H9 (cell line): ENCODE measurements around the gene YTHDC1. TPM values are rescaled to one million over a fixed set of nuclear protein-coding genes. Genes with fewer than 3 reads are reported as not detected.

Experiments used
- DNase-seq: peaks from one replicate; pipeline ENCODE4 v3.0.0-alpha.2; 2017
- H2AFZ ChIP-seq: one replicate; pipeline ENCODE4 v1.6.1; 2013; ENCODE audit warnings: mild to moderate bottlenecking, low read length, control low read depth, moderate library complexity
- H2AK5ac ChIP-seq: 2 replicates; pipeline ENCODE4 v1.6.1; 2013; ENCODE audit warnings: low read length, control low read depth, mixed read lengths; ENCODE audit not compliant: insufficient read length
- H2BK120ac ChIP-seq: one replicate; pipeline ENCODE4 v1.6.1; 2013; ENCODE audit warnings: low read depth, mild to moderate bottlenecking, low read length, control low read depth, inconsistent platforms; ENCODE audit not compliant: poor library complexity, severe bottlenecking
- H2BK12ac ChIP-seq: 2 replicates; pipeline ENCODE4 v1.6.1; 2013; ENCODE audit warnings: low read length, control low read depth, mixed read lengths, low read depth; ENCODE audit not compliant: insufficient read length
- H2BK15ac ChIP-seq: 2 replicates; pipeline ENCODE4 v1.6.1; 2013; ENCODE audit warnings: low read depth, low read length, control low read depth
- H2BK20ac ChIP-seq: one replicate; pipeline ENCODE4 v1.6.1; 2013; ENCODE audit warnings: low read depth, mild to moderate bottlenecking, low read length, control low read depth, inconsistent platforms; ENCODE audit not compliant: poor library complexity, severe bottlenecking
- H2BK5ac ChIP-seq: 2 replicates; pipeline ENCODE4 v1.6.1; 2013; ENCODE audit warnings: low read length, control low read depth, mixed read lengths; ENCODE audit not compliant: insufficient read length
- H3K14ac ChIP-seq: 2 replicates; pipeline ENCODE4 v1.6.1; 2013; ENCODE audit warnings: low read length, control low read depth; ENCODE audit not compliant: insufficient read depth
- H3K18ac ChIP-seq: 2 replicates; pipeline ENCODE4 v1.6.1; 2013; ENCODE audit warnings: low read depth, mild to moderate bottlenecking, mixed read lengths, low read length, control low read depth; ENCODE audit not compliant: insufficient read length
- H3K23ac ChIP-seq: 2 replicates; pipeline ENCODE4 v1.6.1; 2013; ENCODE audit warnings: low read length, control low read depth, mixed read lengths, low read depth; ENCODE audit not compliant: insufficient read length
- H3K23me2 ChIP-seq: 2 replicates; pipeline ENCODE4 v1.6.1; 2013; ENCODE audit warnings: low read depth, mild to moderate bottlenecking, mixed read lengths, low read length, control low read depth; ENCODE audit not compliant: insufficient read length, poor library complexity, severe bottlenecking
- H3K27ac ChIP-seq: 2 replicates; pipeline ENCODE4 v1.5.1; 2013; ENCODE audit warnings: low read length, control low read depth, mixed read lengths, low read depth; ENCODE audit not compliant: insufficient read length
- H3K27me3 ChIP-seq: 2 replicates; pipeline ENCODE4 v1.6.1; 2013; ENCODE audit warnings: low read length, control low read depth, inconsistent platforms; ENCODE audit not compliant: insufficient read depth
- H3K4ac ChIP-seq: 2 replicates; pipeline ENCODE4 v1.6.1; 2013; ENCODE audit warnings: low read depth, mild to moderate bottlenecking, control low read depth, inconsistent platforms, low read length, moderate library complexity
- H3K4me1 ChIP-seq: 2 replicates; pipeline ENCODE4 v1.6.1; 2013; ENCODE audit warnings: low read length, control low read depth, inconsistent platforms; ENCODE audit not compliant: insufficient read depth
- H3K4me2 ChIP-seq: 2 replicates; pipeline ENCODE4 v1.6.1; 2013; ENCODE audit warnings: low read length, control low read depth, mixed read lengths; ENCODE audit not compliant: insufficient read length, insufficient read depth
- H3K56ac ChIP-seq: 2 replicates; pipeline ENCODE4 v1.6.1; 2013; ENCODE audit warnings: low read depth, mild to moderate bottlenecking, mixed read lengths, low read length, control low read depth; ENCODE audit not compliant: insufficient read length
- H3K79me1 ChIP-seq: 2 replicates; pipeline ENCODE4 v1.6.1; 2013; ENCODE audit warnings: low read depth, mild to moderate bottlenecking, moderate library complexity, low read length, control low read depth, inconsistent platforms; ENCODE audit not compliant: insufficient read depth, poor library complexity, severe bottlenecking
- H3K79me2 ChIP-seq: 2 replicates; pipeline ENCODE4 v1.6.1; 2013; ENCODE audit warnings: low read length, control low read depth, inconsistent platforms; ENCODE audit not compliant: insufficient read depth
- H3K9ac ChIP-seq: 2 replicates; pipeline ENCODE4 v1.6.1; 2013; ENCODE audit warnings: low read length, control low read depth, mixed read lengths; ENCODE audit not compliant: insufficient read length; ENCODE audit errors: extremely low read depth
- H3K9me3 ChIP-seq: one replicate; pipeline ENCODE4 v1.6.1; 2013; ENCODE audit warnings: low read depth, low read length, inconsistent platforms; ENCODE audit not compliant: control insufficient read depth
- H3T11ph ChIP-seq: one replicate; pipeline ENCODE4 v1.6.1; 2013; ENCODE audit warnings: mild to moderate bottlenecking, low read length, control low read depth, inconsistent platforms
- H4K20me1 ChIP-seq: one replicate; pipeline ENCODE4 v1.6.1; 2013; ENCODE audit not compliant: control insufficient read depth, insufficient read length, insufficient read depth
- H4K5ac ChIP-seq: 2 replicates; pipeline ENCODE4 v1.6.1; 2013; ENCODE audit warnings: low read depth, mild to moderate bottlenecking, mixed read lengths, low read length, control low read depth; ENCODE audit not compliant: insufficient read length
- H4K8ac ChIP-seq: replicated peaks from 2 replicates; pipeline ENCODE4 v1.6.1; 2013; ENCODE audit warnings: low read length, control low read depth, mixed read lengths, low read depth; ENCODE audit not compliant: insufficient read length
- H4K91ac ChIP-seq: 2 replicates; pipeline ENCODE4 v1.6.1; 2013; ENCODE audit warnings: low read depth, mild to moderate bottlenecking, moderate library complexity, mixed read lengths, low read length, control low read depth; ENCODE audit not compliant: insufficient read length
- H3K27ac Mint-ChIP-seq, 3 experiments: 2 replicates in 2 of 3; 3 replicates in 1 of 3; pipeline ENCODE4 v1.8.0; 2020 to 2021; ENCODE audit warnings: mixed read lengths in 3 of 3, mild to moderate bottlenecking in 1 of 3, moderate library complexity in 1 of 3
- H3K27me3 Mint-ChIP-seq: 2 replicates; pipeline ENCODE4 v1.8.0; 2021; ENCODE audit warnings: low read depth, mild to moderate bottlenecking, moderate library complexity, mixed read lengths
- H3K36me3 Mint-ChIP-seq, 3 experiments: 2 replicates in 2 of 3; 3 replicates in 1 of 3; pipeline ENCODE4 v1.8.0; 2020 to 2021; ENCODE audit warnings: low read depth in 3 of 3, mixed read lengths in 3 of 3; ENCODE audit not compliant: insufficient read depth in 1 of 3
- H3K4me1 Mint-ChIP-seq, 2 experiments: 2 replicates each; pipeline ENCODE4 v1.8.0; 2020; ENCODE audit warnings: mixed read lengths in 2 of 2
- H3K4me3 Mint-ChIP-seq, 2 experiments: 2 replicates in 1 of 2; 3 replicates in 1 of 2; pipeline ENCODE4 v1.8.0; 2020 to 2021; ENCODE audit warnings: mild to moderate bottlenecking in 2 of 2, mixed read lengths in 2 of 2, moderate library complexity in 1 of 2
- H3K9me3 Mint-ChIP-seq, 2 experiments: 2 replicates in 1 of 2; 3 replicates in 1 of 2; pipeline ENCODE4 v1.8.0; 2020; ENCODE audit warnings: mild to moderate bottlenecking in 2 of 2, mixed read lengths in 2 of 2, moderate library complexity in 1 of 2
- CTCF ChIP-seq: fragments of 200-600 bp; sonication (generic); conservative IDR thresholded peaks from 3 replicates; pipeline ENCODE4 v1.8.0; 2021; ENCODE audit warnings: antibody characterized with exemption, mild to moderate bottlenecking
- WGBS: extraction: QIAGEN DNeasy Blood & Tissue Kit; methylation state at CpG from one replicate; pipeline ENCODE4 v1.1.7; 2013; ENCODE audit warnings: missing lambda C conversion rate, low lambda C conversion rate, mixed read lengths; ENCODE audit not compliant: insufficient read length; ENCODE audit errors: extremely low coverage; 5-methylcytosine and 5-hydroxymethylcytosine counted together
- total RNA-seq: library from RNA; stranded (reverse); gene quantifications from 2 replicates; pipeline ENCODE4 v1.2.1, GENCODE V29; 2021

The YTHDC1 gene
- total RNA-seq, 1 experiment from 2014 or later = 158 TPM

DNA sequence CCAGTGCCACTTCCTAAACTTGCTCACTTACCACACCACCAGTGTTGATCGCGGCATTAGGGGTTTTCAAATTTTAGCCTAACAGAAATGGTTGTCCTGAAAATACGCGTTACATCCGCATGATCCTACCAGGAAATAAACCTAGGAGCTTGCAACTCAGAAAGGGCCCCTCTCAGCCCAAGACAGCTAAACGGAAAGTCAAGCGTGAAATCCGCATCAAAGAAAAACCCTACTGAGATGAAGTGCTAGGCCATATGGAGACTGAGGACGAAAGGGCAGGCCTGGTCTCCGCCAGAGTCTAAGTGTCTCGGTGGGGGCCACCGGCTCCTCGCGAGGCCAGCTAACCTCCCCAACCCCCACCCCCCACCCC is 626 bp downstream of the YTHDC1 start:
- Histone ChIP-seq H3K23ac (no peak overlapping the region), H3K9ac (peak overlapping the region; percentile 93), H4K5ac (no peak overlapping the region), H2AK5ac (no peak overlapping the region), H2BK120ac (no peak overlapping the region), H3K18ac (peak overlapping the region; percentile 66), H2AFZ (no peak overlapping the region), H3T11ph (no peak overlapping the region), H3K14ac (peak overlapping the region; percentile 86), H2BK5ac (no peak overlapping the region), H4K20me1 (no peaks in the 10 kb centered on the region), H3K4me1 (no peaks in the 10 kb centered on the region; the same call in 1 of the 2 replicates), H3K9me3 (no peaks in the 10 kb centered on the region), H2BK15ac (no peak overlapping the region), H3K79me2 (peaks cover 46% of the 10 kb centered on the region), H3K79me1 (no peaks in the 10 kb centered on the region), H3K27ac (peak overlapping the region; percentile 10), H4K91ac (no peak overlapping the region), H3K4me2 (peak overlapping the region; percentile 81), H3K4ac (no peak overlapping the region), H3K56ac (no peak overlapping the region), H2BK12ac (no peak overlapping the region), H4K8ac (no peak overlapping the region), H3K23me2 (peaks cover 3% of the 10 kb centered on the region), H2BK20ac (no peak overlapping the region), H3K27me3 (no peaks in the 10 kb centered on the region)
- WGBS = no CpG with 5 or more reads among the region's 14 CpGs
- DNase-seq = no peak
- H3K27me3 Mint-ChIP-seq = no peaks in the 10 kb centered on the region
- peaks cover 10 to 24% (median 11%) of the 10 kb centered on the region in 3 experiments for H3K36me3 Mint-ChIP-seq
- peak overlapping the region; percentile 99 to 100 (median 99) for H3K27ac Mint-ChIP-seq
- peaks cover 30 to 39% of the 10 kb centered on the region in 2 experiments for H3K4me1 Mint-ChIP-seq
- peak overlapping the region; percentile 93 to 97 for H3K4me3 Mint-ChIP-seq
- TF ChIP-seq CTCF = no peak
- H3K9me3 Mint-ChIP-seq = no peaks in the 10 kb centered on the region
